Activated CD8-positive, alpha-beta memory T cell treated with anti-CD3 and anti-CD28 coated beads, Interleukin-2, amount 50 U/mL, for 24 hours (primary cell): ENCODE data around the gene CDH23.

Experiments
- DNase-seq: peaks from one replicate; pipeline ENCODE4 v3.0.0-alpha.2; 2020; ENCODE audit errors: extremely low read depth

Gene CDH23

GRCh38 chr10:71774916-71775702, 378.4 kb downstream of the CDH23 start:
- no peak for DNase-seq

- no peak for DNase-seq
Observed at GRCh38 chr10:71776481-71776925, 379.8 kb downstream of the CDH23 start.

- no peak for DNase-seq
Observed at GRCh38 chr10:71777213-71777985, 380.7 kb downstream of the CDH23 start.

- no peak for DNase-seq
Observed at GRCh38 chr10:71778071-71778825, 381.5 kb downstream of the CDH23 start.

GRCh38 chr10:71779641-71780040, 382.9 kb downstream of the CDH23 start:
- no peak for DNase-seq

- DNase-seq = no peak
Observed at GRCh38 chr10:71780156-71780555, 383.4 kb downstream of the CDH23 start.

- DNase-seq = no peak
Observed at GRCh38 chr10:71780719-71781118, 384.0 kb downstream of the CDH23 start.

- DNase-seq = no peak
Observed at GRCh38 chr10:71782221-71782916, 385.6 kb downstream of the CDH23 start.

- no peak for DNase-seq
Observed at GRCh38 chr10:71782917-71783490, 386.3 kb downstream of the CDH23 start.

GRCh38 chr10:71783917-71784678, 387.4 kb downstream of the CDH23 start:
- DNase-seq = no peak

- DNase-seq = no peak
Observed at GRCh38 chr10:71784679-71785272, 388.1 kb downstream of the CDH23 start.

GRCh38 chr10:71788954-71789353, 392.2 kb downstream of the CDH23 start:
- DNase-seq = no peak

GRCh38 chr10:71789871-71790270, 393.2 kb downstream of the CDH23 start:
- DNase-seq = no peak

- DNase-seq = no peak
Observed at GRCh38 chr10:71790749-71791440, 394.2 kb downstream of the CDH23 start.

- no peak for DNase-seq
Observed at GRCh38 chr10:71795248-71795647, 398.5 kb downstream of the CDH23 start.

- DNase-seq = no peak
Observed at GRCh38 chr10:71796749-71797405, 400.2 kb downstream of the CDH23 start.

- DNase-seq = no peak
Observed at GRCh38 chr10:71797533-71798307, 401.0 kb downstream of the CDH23 start.

- no peak for DNase-seq
Observed at GRCh38 chr10:71798308-71798624, 401.5 kb downstream of the CDH23 start.
